NCI-H774 (cell line): Measurements from ENCODE around the gene SESN2.
"Not testable (repeated sequence)": the region's sequence is repeated elsewhere in the genome, so short reads cannot be mapped to it uniquely, and the experiment has no call there.

Experiments used
- DNase-seq: peaks from one replicate; lab custom pipeline; 2025; lab: John Stamatoyannopoulos, UW

Gene SESN2

GRCh38 chr1:28288487-28288886 lies 29.2 kb downstream of the SESN2 start:
- DNase-seq = no peak

GRCh38 chr1:28290851-28291250 lies 31.5 kb downstream of the SESN2 start:
- no peak for DNase-seq

DNA sequence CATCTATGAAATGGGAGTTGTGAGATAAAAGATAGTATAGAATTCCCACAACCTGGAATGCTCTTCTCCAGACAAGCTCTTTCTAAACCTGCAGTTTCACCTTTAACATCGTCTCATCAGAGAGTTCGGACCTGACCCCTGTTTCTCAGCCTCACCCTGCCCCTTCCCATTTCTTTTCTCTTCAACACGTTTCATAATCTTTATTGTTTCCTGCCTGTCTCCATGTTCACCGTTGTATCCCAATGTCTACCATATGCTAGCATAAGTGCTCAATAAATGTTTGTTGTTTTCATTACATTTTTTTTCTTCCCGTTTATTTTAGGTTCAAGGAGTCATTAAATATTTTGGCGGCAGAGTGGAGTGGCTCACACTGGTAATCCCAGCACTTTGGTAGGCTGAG lies 32.4 kb downstream of the SESN2 start:
- no peak for DNase-seq

- no peak for DNase-seq
Measured at GRCh38 chr1:28295936-28296335, 36.6 kb downstream of the SESN2 start.

GRCh38 chr1:28296401-28297261 lies 37.3 kb downstream of the SESN2 start:
- DNase-seq = no peak

DNA sequence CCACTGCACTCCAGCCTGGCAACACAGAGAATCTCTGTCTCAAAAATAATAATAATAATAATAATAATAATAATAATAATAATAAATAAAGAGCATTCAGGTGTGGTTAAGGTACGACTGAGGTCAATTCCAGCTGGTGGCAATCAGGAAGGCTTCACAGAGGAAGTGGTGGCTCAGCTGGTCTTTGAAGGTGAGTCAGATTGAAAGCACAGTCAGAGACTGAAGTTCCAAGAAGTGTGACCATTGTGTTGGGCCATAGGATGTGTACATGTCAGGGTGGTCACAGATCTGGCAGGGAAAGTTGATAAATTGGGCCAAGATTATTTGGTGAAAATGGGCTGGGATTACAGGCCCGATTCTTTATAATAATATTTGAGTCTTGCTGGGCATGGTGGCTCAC lies 38.5 kb downstream of the SESN2 start:
- DNase-seq = no peak

DNA sequence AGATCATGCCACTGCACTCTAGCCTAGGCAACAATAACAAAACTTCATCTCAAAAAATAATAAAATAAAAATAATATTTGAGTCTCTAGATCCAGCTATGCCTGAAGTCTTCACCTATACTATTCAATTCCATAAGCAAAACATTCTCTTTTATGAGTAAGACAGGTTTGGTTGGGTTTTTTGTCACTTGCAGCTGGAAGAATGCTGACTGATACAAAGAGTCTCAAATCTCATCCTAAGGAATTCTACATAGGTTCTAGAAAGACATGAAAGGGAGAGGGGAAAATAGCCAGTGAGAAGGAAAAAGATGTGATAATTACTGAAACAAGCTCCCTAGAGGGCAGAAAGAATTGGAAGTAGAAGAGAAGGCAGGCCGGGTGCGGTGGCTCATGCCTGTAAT lies 39.1 kb downstream of the SESN2 start:
- no peak for DNase-seq

- no peak for DNase-seq
Measured at GRCh38 chr1:28301368-28302174, 42.3 kb downstream of the SESN2 start.

DNA sequence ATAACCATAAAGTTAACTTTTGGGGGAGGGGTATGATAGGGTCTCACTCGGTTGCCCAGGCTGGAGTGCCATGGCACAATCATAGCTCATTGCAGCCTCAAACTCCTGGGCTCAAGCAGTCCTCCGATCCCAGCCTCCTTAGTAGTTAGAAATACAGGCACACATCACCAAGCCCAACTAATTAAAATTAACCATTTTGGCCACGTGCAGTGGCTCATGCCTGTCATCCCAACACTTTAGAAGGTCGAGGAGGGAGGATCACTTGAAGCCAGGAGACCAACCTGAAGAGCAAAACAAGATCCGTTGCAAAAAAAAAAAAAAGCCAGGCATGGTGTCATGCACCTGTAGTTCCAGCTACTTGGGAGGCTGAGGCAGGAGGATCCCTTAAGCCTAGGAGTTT lies 42.9 kb downstream of the SESN2 start:
- no peak for DNase-seq

GRCh38 chr1:28306301-28306949 lies 47.1 kb downstream of the SESN2 start:
- DNase-seq = no peak

- DNase-seq = no peak
Measured at GRCh38 chr1:28308750-28309149, 49.4 kb downstream of the SESN2 start.

GRCh38 chr1:28309702-28310101 lies 50.4 kb downstream of the SESN2 start:
- DNase-seq = no peak

DNA sequence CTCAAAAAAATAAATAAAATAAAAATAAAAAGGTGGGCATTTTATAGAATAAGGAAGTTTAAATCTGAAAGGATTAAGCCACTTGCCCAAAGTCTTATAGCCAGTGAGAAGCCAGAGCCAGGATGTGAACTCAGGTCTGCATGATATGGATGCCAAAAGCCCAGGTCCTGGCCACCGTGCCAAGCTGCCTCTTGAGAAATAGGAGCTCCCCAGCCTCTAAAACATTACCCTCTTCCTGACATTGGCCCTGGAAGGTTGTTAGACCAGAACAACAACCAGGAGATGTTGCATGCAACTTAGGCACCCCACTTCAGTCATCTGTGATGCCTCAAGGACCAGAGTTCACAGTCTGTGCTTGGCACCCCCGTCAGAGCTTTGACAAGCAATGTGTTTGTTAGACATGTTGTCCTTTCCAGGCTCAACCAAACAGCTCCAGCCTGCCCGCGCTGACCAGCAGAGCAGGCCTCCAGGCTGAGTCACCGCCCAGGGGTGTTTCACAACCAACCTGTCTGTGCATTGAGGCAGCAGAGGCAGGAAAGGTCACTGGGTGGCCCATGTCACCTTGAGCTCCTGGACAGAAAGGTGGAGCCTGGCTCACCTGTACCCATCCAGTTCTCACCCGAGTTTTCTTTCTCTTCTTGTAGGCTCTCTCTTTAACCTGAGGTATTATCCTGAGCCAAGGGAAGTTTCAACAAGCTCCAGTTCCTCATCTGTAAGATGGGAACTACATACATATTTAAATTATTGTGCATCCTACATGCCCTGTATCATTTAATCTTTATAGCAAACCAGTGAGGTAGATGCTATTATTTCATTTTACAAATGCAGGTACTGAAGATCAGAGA lies 54.6 kb downstream of the SESN2 start:
- DNase-seq = no peak

GRCh38 chr1:28314547-28314941 lies 55.2 kb downstream of the SESN2 start:
- DNase-seq = no peak

GRCh38 chr1:28317014-28317413 lies 57.7 kb downstream of the SESN2 start:
- no peak for DNase-seq

DNA sequence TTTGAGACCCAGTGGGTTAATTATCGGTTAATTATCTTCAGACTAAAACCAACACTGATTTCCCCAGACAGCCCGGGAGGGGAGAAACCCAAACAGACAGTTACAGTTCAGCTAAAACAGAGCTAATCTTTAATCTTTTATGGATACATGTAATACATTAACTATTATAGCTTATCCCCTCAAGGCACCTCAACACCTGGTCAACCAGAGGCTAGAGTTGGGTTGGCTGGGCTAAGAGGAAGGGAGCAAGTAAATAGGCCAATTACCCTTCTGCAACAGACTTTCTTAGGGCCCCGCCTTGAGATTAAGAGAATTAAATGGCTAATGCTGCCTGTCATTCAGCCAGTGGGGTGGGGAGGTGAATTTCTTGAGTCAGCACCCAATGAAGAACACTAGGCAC lies 62.9 kb downstream of the SESN2 start:
- no peak for DNase-seq

GRCh38 chr1:28323720-28324119 lies 64.4 kb downstream of the SESN2 start:
- no peak for DNase-seq

DNA sequence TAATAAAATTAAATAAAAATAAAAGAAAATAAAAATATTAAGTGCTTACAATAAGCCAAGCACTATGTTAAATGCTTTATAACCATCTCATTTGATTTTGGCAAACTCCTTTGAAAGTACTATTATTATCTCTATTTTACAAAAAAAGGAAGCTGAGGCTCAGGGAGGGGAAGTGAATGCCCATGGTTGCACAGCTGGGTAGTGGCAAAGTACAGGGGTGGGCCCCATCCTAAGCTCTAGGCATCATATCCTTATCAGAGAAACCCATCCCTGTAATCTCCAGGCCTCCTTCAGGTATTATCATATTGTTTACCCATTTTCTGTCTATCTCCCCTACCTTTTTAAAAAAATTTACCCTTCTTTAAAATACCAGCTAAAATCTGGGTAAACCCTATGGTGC lies 67.2 kb downstream of the SESN2 start:
- no peak for DNase-seq

GRCh38 chr1:28326984-28327383 lies 67.7 kb downstream of the SESN2 start:
- no peak for DNase-seq

DNA sequence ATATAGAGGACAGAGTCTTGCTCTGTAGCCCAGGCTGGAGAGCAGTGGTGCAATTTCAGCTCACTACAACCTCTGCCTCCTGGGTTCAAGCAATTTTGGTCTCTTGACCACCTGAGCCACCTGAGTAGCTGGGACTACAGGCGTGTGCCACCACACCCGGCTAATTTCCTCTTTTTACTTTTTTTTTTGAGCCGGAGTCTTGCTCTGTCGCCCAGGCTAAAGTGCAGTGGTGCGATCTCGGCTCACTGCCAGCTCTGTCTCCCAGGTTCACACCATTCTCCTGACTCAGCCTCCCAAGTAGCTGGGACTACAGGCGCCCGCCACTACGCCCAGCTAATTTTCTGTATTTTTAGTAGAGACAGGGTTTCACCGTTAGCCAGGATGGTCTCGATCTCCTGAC lies 68.1 kb downstream of the SESN2 start:
- DNase-seq = not testable (repeated sequence)

DNA sequence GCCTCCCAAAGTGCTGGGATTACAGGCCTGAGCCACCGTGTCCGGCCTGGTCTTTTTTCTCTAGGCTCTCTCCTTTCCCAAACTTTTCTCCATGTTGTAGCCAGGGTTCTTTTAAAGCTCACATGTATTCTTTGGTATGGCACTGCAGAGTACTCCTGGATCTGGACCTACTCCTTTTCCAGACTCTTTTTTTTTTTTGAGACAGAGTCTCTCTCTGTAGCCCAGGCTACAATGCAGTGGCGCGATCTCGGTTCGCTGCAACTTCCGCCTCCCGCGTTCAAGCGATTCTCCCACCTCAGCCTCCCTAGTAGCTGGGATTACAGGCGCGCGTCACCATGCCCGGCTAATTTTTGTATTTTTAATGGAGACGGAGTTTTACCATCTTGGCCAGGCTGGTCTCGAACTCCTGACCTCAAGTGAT lies 68.9 kb downstream of the SESN2 start:
- DNase-seq = no peak
